KOPT-K1 (cell line): ENCODE measurements around the gene SUSD3.
A peak's percentile ranks its signal among the peaks of the same experiment; 100 is the strongest.

Experiments used
- H3K27ac ChIP-seq: fragments of 200-600 bp; sonication (generic); 2 replicates; pipeline ENCODE4 v1.5.1; 2016; ENCODE audit warnings: antibody characterized with exemption, mild to moderate bottlenecking, low read depth, low read length; ENCODE audit not compliant: poor library complexity, severe bottlenecking
- H3K36me3 ChIP-seq: fragments of 200-600 bp; sonication (generic); 2 replicates; pipeline ENCODE4 v1.5.1; 2017; ENCODE audit warnings: antibody characterized with exemption, mild to moderate bottlenecking, low read length, moderate library complexity; ENCODE audit not compliant: insufficient read depth
- H3K9me3 ChIP-seq: fragments of 200-600 bp; sonication (generic); 2 replicates; pipeline ENCODE4 v1.5.1; 2017; ENCODE audit warnings: antibody characterized with exemption, low read length, mild to moderate bottlenecking; ENCODE audit not compliant: insufficient read depth, poor library complexity, severe bottlenecking

The SUSD3 gene

DNA sequence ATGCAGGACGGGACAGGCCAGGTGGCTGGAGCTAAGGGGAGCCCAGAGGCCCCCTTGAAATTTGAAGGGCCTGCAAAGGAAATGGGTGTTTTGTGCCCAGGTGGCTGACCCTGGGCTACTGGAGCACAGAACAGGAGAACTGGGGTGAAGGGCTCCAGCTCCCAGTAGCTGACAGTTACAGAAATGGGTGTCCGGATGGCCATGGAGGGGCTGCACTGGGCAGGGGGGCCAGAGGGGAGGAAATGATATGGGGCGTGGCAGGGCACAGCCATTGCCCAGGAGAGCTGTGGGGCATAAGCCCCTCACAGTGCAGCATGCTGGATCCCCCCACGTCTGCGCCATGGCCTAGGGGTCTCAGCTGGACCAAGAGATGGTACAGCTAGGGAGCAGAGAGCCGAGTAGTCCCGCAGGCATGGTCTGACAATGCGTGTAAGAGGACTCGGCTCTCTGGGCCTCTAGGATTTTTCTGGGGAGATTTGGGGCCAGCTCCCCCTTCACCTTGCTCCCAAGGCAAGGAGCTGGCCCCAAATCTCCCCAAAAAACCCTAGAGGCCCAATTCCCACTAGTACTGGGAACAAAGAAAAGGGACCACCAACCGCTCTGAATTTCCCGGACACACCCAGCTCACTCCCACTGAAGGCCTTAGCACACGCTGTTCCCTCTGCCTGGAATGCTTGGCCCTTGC lies 29.6 kb downstream of the SUSD3 start:
- Histone ChIP-seq H3K36me3 (no peaks in the 10 kb centered on the region), H3K27ac (no peak overlapping the region)

DNA sequence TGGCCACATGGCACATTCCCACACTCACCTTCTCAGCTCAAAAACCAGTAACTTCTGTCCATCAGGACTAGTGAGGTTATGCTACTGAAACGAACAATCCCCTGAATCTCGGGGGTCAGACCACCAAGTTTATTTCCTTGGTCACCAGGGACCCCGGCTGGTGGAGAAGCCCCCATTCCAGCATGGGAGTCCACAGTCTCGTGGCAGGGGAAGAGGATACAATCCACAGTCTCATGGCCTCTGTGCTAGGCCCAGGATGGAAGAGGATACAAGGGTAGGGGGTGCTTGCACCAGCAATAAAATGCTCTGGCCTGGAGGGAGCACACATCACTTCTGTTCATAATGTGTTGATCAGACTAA lies 30.1 kb downstream of the SUSD3 start:
- H3K36me3 ChIP-seq = no peaks in the 10 kb centered on the region
- H3K27ac ChIP-seq = no peak overlapping the region
- H3K9me3 ChIP-seq = no peaks in the 10 kb centered on the region

More for the DNA sequence above, 29.6 kb downstream of the SUSD3 start:
- no peaks in the 10 kb centered on the region for H3K9me3 ChIP-seq

DNA sequence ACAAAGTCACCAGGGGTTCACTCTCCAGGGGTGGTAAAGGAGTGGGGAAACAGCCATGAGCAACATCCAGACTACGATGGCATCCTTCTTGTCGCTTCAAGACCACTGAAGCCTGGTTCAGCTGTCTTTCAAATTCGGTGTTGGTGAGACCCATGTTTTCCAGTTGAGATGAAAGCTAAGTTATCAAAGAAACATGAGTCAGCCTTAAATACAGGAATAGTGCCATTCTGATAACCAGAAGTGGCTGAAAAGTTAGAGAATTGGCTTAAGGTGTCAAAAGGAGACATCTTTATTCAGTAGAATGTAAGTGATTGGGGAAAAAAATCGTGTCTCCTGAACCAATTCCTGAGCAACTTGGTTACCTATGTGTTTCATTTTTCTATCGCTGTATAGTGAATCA lies 30.5 kb downstream of the SUSD3 start:
- H3K27ac ChIP-seq = no peak overlapping the region
- no peaks in the 10 kb centered on the region for H3K9me3 ChIP-seq
- H3K36me3 ChIP-seq = no peaks in the 10 kb centered on the region

DNA sequence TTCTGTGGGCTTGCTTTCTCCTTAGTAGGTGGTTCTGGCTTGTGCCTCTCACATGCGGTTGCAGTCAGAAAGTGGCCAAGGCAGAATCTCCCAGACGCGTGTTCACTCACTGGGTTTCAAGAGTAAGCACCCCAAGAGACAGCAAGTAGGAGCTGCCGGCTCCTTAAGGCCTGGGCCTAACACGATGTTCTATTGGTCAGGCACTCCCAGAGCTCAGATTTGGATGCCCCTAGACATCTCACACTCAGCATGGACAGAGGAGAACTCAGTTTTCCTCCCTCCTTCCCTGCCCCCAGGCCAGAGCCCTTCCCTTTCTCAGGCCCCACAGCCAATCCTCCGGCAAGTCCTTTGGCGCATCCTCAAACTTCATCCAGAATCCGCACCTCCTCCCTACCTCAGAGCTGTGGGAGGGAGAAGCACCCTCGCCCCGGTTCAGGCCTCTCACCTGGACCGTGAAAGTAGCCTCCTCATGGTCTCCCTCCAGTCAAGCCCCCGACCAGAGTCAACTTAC lies 31.0 kb downstream of the SUSD3 start:
- Histone ChIP-seq H3K9me3 (no peaks in the 10 kb centered on the region), H3K36me3 (no peaks in the 10 kb centered on the region), H3K27ac (no peak overlapping the region)

DNA sequence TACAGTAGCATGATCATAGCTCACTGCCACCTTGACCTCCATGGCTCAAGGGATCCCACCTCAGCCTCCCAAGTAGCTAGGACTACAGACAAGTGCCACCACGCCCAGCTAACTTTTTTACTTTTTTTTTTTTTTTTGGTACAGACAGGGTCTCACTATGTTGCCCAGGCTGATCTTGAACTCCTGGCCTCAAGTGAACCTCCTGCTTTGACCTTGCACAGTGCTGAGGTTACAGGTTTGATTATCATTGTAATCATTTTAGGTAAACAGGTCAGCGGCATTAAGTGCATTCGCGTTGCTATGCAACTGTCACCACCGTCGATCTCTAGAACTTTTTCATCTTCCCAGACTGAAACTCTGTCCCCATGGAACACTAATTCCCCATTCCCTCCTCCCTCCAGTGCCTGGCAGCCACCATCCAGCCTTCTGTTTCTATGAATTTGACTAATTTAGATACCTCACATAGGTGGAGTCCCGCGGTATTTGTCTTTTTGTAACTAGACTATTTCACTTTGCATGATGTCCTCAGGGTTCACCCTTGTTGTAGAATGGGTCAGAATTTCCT lies 31.7 kb downstream of the SUSD3 start:
- no peaks in the 10 kb centered on the region for H3K9me3 ChIP-seq
- no peak overlapping the region for H3K27ac ChIP-seq
- no peaks in the 10 kb centered on the region for H3K36me3 ChIP-seq

DNA sequence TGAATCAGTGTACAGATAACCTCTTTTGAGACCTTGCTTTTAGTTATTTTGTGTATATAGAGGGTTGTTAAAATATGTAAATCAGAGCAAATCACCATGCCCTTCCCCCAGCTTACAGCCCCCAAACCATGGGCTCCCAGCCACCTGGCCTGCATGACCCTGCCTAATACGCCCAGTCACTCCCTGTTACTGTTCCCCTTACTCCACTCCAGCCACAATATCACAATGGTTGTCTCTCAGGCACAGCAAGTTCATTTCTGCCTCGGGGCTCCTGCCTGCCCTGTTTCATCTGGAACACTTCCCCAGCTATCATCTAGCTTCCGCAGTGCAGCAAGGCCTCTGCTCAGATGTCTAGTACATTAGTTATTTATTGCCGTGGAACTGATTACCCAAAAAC lies 32.6 kb downstream of the SUSD3 start:
- Histone ChIP-seq H3K9me3 (no peaks in the 10 kb centered on the region), H3K27ac (no peak overlapping the region), H3K36me3 (no peaks in the 10 kb centered on the region)

DNA sequence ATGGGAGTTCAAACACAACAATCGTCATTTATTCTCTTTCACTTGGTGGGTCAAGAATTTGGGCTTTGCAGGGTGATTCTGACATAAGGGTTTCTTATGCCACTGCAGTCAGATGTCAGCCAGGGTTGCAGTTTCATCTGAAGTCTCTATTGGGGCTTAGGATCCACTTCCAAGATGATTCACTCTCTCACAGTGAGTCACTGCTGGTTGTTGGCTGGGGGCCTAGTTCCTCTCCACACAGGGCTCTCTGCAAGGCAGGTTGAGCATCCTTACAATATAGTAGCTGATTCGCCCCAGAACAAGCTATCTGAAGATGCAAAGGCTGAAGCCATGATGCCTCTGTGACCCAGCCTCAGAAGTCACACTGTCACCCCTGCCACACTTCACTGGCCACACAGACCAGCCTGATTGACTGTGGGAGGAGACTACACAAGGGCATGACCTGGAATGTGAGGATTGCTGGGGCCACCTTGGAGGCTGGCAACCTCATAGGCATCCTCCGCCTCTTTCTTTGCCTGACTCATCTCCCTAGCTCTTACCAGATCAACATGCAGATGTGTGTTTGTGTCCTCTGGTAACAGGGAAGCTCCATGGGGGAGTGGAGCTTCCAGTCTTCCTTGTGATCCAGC lies 33.1 kb downstream of the SUSD3 start:
- Histone ChIP-seq H3K36me3 (no peaks in the 10 kb centered on the region), H3K9me3 (no peaks in the 10 kb centered on the region), H3K27ac (no peak overlapping the region)

DNA sequence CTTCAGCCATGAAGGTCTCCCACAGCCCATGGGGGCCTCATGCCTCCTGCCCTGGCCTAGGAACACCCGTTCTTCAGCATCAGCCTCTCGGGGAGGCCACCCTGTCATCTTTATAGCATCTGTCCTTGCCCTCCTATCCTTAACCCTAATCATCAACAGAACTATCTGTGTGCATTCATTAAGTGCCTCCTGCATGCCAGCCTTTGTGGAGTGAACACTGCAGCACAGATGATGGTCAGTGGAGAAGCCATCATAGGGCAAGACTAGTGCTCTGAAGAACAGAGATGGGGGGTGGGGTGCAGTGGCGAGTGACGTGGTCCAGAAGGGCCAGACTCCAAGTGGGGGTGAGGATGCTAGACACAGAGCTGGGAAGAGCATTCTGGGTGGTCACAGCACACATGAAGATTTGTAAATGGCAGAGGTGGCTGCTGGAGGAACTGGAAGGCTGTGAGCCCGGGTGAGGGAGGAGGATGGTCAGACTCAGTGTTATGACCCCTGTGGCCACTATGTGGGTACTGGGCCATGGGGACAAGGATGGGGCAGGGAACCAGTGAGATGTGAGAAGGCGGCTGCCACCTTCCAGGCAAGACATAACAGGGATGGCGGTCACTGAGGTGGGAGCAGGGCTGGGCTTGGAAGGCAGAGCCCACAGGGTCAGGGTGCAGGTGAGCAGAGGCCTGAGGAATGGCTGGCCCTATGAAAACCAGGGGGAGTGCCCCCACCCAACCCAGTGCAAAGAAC lies 33.9 kb downstream of the SUSD3 start:
- Histone ChIP-seq H3K27ac (no peak overlapping the region), H3K9me3 (no peaks in the 10 kb centered on the region), H3K36me3 (no peaks in the 10 kb centered on the region)

DNA sequence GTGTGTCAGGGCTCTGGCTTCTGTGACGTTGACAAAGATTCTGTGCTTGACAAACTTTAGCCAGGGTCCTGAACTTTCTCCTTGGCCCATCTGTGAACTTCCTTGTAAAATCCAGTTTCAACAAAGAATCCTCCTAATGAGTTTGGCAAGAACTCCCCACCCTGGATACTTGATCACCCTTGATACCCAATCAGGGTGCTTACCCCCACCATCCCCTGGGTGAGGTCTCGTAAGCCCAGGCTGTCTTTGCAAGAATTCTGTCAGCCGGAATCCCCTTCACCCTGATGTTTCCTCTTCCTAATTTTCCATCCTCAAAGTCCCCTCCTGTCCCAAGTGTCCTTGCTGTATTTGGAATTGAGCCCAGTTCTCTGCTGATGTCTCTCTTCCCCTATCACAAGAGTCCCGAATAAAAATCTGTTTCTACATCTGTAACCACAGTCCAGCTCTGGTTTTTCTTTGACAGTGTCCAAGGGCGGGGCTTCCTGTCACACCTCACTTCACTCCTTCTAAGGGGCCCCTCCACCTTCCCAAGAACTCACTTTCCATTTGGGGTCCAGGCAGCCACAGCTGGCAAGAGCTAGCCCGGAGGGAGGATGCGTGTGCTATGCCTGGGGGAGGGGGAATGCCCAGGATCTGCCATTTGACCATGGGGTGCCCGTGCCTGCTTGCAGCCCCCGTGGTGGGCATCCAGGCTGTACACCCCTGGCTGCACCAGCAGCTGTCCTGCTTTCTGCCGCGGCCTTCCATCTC lies 34.8 kb downstream of the SUSD3 start:
- Histone ChIP-seq H3K36me3 (no peaks in the 10 kb centered on the region), H3K27ac (peak overlapping the region; percentile 99), H3K9me3 (no peaks in the 10 kb centered on the region)

DNA sequence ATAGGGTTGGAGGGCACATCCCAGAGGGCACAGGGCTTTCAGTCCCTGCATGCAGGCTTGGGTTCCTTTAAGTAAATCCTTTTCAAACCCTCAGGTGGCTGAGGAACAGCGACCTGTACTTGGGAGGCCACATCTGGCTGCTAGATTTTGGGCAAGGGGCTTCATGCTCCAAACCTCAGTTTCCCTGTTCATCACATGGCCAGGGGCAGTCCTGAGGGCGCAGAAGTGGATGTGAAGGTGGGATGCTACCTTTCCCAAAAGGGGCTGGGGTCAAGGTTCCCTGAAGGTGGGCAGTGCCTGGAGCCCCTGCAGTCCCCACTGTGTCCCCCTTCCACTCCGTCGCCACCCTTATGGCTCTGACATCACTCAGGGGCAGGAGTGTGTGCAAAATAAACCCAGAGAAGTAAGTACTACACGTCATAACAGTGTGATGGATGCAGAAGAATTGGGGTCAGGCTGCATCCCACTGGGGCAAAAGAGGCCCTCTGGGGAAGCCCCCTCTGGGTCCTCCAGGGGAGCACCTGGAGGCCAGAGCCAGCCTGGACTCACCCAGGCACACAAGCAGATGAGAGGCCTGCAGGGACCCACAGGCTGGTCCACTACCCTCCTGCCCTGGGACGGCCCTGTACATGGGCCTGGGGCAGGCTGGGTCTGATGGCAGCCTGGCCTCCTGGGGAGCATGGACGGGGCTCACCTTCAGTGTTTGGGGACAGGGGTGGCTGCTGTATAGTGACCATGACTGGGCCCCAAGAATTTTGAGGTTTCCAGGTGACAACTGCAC lies 35.6 kb downstream of the SUSD3 start:
- Histone ChIP-seq H3K9me3 (no peaks in the 10 kb centered on the region), H3K27ac (peak overlapping the region; percentile 99), H3K36me3 (no peaks in the 10 kb centered on the region)

DNA sequence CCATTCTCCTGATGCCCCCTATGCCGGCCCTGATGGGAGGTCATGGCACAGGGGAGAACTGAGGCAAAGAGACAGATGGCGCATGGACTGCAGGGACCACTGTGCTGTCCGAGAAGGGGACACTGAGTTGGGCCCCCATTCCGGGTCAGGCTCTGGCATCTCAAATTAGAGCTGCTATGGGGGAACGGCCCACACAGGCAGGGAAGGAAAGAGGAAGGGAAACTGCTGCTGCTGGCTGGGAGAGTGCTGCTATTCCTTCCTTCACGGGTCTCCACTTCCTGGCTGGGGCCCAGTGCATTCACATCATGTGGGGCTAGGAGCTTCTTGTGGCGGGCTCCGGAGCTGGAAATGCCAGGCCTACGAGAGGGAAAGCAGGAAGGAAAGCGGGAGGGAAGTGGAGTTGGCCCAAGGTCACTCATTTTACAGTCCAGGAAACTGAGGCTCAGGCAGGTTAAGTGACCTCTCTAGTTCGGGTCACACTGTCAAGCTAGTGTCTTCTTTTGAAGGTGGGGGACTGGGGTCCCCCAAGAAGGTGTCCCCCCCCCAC lies 36.2 kb downstream of the SUSD3 start:
- Histone ChIP-seq H3K9me3 (no peaks in the 10 kb centered on the region), H3K36me3 (no peaks in the 10 kb centered on the region), H3K27ac (peak overlapping the region; percentile 99)

DNA sequence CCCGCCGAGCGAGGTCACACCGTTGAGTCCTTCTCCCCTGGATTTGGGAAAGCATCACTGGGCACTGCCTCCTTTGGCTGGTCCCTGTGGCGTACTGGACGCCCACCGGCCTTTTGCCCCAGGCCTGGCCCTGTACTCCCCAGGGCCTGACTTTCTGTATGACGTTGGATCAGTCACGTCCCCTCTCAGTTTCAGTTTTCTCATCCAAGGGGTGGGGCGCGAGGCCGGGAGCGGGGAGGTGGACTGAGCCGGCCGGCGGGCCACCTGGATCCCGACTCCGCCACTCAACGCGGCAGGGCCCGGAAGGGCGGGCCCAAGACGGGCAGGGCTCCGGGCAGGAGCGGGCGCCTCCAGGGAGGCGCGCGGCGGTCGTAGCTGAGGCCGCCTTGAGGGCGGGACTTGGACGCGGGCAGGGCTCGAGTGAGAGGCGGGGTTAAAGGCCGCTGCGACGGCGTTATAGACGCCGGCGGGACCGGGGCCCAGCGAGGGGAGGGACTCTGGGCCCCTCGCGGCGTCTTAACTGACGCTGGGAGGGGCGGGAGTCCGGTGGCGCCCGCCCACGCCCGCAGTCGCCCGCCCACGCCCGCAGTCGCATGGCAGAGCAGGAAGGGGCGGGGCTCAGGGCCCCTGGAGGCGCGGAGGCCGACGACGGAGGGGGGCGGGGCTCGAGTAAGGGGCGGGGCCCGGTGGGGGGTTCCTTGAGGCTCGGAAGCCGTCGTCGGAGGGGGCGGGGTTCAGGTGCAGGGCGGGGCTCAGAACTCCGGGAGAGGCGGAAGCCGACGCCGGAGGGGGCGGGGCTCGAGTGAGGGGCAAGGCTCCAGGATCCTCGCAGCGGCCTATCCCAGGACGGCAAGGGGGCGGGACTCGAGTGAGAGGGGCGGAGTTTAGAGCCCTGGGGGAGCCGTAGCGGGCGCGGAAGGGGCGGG lies 37.0 kb downstream of the SUSD3 start:
- Histone ChIP-seq H3K36me3 (no peaks in the 10 kb centered on the region), H3K9me3 (no peaks in the 10 kb centered on the region), H3K27ac (peak overlapping the region; percentile 99)

DNA sequence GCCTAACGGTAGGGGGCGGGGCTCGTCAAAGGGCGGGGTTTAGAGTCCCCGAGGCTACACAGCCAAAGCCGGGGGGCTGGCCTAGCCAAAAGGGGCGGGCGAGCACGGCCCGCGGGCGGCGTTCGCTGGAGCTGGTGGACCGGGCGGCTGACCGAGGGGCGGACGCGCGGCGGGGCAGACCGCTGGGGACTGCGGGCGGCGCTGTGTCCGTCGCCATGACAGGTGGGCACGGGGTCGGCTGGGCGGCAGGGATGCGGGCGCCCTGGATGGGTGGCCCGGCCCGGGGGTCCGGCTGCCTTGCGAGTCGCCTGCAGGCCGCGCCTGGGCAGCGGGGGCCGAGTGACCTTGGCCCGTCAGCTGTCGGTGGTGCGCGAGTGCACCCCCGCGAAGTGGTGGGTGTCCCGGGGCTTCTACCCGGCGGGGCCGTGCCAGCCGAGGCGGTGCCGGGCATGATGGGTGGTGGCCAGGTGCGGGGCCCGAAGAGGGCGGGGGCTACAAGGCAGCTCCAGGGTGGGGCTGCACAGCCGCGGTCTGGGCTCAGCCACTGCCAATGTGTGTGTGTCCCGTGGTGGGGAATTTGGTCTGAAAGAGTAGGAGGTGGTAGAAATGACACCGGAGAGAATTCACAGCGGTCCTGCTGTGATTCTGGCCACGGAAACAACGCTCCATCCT lies 37.8 kb downstream of the SUSD3 start, which contains the start of gene CARD19:
Gene CARD19 (plus strand): TSS at position 87 of the 672 bp plus-strand sequence. CDS start 129 bp downstream, at position 216.
- Histone ChIP-seq H3K36me3 (no peaks in the 10 kb centered on the region), H3K9me3 (no peaks in the 10 kb centered on the region), H3K27ac (peak within 1 kb of the TSS; percentile 99)
